GM04504 (cell line): ENCODE measurements around the gene PLA2G3.
"Not testable (repeated sequence)": the region's sequence is repeated elsewhere in the genome, so short reads cannot be mapped to it uniquely, and the experiment has no call there.

Experiments used
- DNase-seq: peaks from one replicate; pipeline ENCODE4 v3.0.0-alpha.2; 2012; ENCODE audit warnings: low read depth

The PLA2G3 gene

DNA sequence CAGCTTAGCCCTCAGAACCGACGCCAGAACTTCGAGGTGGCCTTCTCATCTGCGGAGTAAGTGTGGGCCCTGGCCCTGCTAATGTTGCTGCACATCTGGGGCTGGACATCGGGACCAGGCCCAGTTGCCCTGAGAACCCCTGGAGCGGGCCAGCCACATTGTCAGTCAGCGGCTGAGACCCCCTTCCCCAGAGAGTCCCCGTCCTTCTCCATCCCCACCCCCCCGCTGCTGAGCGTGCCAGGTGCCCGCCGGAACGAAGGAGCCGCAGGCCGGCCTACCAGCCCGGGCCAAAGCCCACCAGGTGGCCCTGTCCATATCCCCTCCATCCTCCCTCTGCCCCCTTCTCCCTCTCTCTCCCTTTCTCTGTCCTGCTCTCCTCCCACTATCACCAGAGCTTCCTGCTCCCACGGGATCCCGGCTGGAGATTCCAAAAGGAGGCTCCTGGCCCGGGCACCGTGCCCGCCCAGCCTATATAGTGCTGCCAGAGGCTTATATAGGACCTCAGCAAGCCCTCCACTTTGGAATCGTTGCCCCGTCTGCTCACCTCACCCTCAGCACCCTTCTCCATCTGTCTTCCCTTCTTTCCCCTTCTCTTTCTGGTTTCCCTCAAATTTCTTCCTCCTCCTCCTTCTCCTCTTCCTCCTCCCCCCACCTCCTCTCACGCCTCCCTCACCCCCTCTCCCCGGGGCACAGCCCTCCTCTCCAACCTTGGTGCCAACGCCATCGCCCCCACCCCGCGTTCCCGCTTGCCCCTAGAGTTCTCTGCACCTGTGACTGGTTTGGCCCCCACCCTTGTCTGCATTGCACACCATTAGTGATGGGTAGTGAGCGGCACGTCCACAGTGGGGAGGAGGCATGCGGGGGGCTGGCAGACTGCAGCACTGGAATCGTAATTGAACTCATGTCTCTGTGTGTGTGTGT lies 40.2 kb downstream of the PLA2G3 start:
- DNase-seq = no peak

- DNase-seq = no peak
These were observed 40.9 kb downstream of the PLA2G3 start for GRCh38 chr22:31099386-31099785.

DNA sequence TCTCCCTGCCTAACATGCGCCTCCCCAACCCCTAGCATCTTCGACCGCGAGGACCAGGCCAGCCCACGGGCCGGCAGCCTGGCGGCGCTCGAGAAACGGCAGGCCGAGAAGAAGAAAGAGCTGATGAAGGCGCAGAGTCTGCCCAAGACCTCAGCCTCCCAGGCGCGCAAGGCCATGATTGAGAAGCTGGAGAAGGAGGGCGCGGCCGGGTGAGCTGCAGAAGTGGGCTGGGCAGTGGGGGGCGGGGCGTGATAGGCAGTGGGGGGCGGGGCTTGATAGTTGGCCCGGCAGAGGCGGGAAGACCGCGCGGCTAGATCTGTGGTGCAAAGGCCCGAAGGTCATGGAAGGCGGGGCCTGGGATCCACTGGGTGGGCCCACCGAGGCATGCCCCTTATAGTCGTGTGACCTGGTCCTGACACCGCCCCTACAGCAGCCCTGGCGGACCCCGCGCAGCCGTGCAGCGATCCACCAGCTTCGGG lies 41.6 kb downstream of the PLA2G3 start:
- DNase-seq = no peak

- DNase-seq = no peak
These were observed 42.2 kb downstream of the PLA2G3 start for GRCh38 chr22:31097941-31098631.

DNA sequence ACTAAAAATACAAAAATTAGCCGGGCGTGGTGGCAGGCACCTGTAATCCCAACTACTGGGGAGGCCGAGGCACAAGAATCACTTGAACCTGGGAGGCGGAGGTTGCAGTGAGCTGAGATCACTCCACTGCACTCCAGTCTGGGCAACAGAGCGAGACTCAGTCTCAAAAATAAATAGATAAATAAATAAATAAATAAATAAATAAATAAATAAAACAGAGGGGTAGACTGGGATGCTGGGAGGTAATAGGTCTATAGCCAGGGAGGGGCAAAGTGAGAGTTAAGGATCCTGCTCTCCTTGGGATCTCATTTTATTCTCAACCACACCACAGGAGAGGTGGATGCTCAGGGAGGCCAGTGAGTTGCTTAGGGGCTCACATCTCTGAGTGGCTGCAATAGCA lies 42.8 kb downstream of the PLA2G3 start:
- not testable (repeated sequence) for DNase-seq

- DNase-seq = no peak
These were observed 43.5 kb downstream of the PLA2G3 start for GRCh38 chr22:31096657-31097279.

- DNase-seq = no peak
These were observed 44.6 kb downstream of the PLA2G3 start for GRCh38 chr22:31095637-31096249.

DNA sequence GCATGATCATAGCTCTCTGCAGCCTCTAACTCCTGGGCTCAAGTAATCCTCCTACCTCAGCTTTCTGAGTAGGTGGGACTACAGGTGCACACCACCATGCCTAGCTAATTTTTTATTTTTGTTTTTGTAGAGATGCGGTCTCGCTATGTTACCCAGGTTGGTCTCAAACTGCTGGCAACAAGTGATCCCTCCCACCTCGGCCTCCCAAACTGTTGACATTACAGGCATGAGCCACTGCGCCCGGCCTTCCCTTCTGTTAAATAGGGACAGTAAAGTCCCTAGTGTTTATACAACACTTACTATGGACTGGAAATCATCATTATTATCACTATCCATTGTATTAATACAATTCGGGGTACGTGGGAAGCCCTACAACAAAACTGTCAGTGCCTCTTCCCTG lies 45.6 kb downstream of the PLA2G3 start:
- no peak for DNase-seq

DNA sequence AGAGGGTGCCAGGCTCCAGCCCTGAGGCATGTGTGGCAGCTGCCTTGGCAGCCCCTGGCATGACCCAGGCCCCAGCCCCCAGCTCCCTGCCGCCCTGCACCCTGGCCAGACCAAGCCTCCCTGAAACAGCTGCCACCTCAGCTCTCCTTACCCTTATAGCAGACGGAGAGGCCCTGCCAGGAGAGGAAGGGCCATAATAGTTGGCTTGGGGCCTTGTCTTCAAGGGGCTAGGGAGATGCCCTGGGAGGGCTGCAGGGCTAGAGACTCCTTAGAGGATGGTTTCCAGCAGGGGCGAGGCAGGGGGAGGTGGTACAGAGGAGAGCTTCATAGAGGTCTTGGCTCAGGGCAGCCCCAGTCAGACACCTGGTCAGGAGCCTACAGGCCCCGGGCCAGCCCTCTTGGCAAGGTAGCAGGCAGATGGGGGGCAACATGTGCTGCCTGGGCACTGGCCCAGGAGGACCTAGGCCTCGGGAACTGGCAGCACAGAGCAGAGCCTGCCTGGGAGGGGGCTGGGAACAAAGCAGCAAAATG lies 46.2 kb downstream of the PLA2G3 start:
- no peak for DNase-seq

DNA sequence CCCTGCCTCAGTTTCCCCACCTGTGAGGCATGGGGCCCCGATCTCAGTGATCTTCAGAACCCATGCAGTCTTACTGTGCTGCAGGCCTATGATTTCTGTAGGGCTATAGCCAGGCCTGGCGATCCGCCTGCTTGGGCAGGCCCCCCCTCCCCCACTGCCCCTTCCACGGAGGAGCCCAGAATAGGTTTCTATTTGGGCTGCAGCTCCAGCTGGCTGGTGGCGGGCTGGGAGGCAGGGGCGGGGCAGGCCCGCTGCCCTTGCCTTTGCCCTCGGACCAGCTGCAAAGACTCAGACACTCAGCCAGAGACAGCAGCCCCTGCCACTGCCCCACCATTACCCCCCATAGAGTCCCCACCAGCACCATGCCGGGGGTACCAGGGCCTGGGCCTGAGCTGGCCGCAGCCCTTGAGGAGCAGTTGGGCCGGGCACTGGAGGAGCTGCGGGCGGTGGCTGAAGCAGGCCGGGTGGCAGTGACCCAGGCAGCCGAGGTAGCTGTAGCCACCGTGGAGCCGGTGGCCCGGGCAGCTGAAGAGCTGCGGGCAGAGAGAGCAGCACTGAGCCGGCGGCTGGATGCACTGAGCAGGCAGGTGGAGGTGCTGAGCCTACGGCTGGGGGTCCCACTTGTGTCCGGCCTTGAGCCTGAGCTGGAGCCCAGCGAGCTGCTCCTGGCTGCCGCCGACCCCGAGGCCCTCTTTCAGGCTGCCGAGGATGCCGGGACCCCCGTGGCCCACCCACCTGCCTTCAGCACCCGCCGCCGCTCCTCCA lies 47.0 kb downstream of the PLA2G3 start:
- DNase-seq = no peak

- DNase-seq = no peak
These were observed 48.1 kb downstream of the PLA2G3 start for GRCh38 chr22:31092161-31092560.

GRCh38 chr22:31091106-31091975 lies 49.0 kb downstream of the PLA2G3 start:
- no peak for DNase-seq

DNA sequence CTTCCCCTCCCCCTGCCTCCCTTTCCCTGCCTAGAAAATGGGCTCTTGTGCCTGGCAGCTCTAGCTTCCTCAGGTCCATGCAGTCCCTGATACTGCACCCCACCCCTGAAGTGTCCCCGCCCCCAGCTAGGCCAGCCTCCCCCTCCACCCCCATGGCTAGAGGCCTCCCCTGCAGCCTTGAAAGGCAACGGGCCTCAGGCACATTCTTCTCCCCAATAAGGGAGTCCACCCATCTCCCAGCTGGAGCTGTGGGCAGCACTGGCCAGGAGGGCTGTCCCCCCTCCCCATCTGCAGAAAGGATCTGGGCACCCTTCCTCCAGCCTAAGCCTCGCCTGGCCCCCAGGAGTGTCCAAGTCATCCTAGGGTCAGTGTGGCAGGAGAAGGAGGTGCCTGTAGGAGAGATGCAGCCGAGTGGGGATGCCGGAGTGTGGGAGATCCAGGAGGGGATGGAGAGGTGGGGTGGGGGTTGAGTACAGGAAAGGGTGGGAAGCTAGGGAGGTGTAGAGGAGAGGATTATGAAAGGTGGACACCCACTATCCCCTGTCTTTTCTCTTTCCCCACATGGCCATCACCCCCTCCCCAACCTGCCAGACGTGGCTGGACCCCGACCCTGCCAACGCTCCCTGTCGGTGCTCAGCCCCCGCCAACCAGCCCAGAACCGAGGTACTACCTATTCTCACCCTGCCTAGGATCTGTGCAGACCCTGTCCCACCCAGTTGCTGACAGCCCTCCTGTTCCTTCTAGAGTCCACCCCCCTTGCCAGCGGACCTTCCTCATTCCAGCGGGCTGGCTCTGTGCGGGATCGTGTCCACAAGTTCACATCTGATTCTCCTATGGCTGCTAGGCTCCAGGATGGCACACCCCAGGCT lies 49.9 kb downstream of the PLA2G3 start:
- no peak for DNase-seq

GRCh38 chr22:31089160-31090100 lies 50.9 kb downstream of the PLA2G3 start:
- no peak for DNase-seq

- DNase-seq = no peak
These were observed 51.9 kb downstream of the PLA2G3 start for GRCh38 chr22:31088233-31088986.

DNA sequence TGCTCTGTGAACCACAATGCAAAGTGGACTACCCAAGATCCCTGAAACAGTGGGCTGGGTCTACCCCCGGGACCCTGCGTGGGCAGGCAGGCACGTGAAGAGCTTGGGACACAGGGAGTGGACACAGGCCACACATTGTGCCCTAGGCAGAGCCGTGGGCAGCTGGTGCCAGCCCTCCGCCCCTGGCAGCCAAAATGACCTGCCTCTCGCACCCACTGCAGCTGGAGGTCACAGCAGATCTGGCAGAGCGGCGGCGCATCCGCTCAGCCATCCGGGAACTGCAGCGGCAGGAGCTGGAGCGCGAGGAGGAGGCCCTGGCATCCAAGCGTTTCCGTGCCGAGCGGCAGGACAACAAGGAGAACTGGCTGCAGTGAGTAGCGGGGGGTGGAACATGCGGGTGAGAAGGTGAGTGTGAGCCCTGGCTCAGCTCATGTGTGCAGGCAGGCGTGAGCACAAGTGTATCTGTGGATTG lies 52.5 kb downstream of the PLA2G3 start:
- no peak for DNase-seq

- DNase-seq = no peak
These were observed 53.5 kb downstream of the PLA2G3 start for GRCh38 chr22:31086703-31087330.
